RCC 7860 (cell line): ENCODE results near the gene YPEL2.
"Not testable (repeated sequence)": the region's sequence is repeated elsewhere in the genome, so short reads cannot be mapped to it uniquely, and the experiment has no call there.

ENCODE experiments used
- DNase-seq: peaks from one replicate; pipeline ENCODE4 v3.0.0-alpha.2; 2015; ENCODE audit warnings: low spot score
- FAIRE-seq: peaks from 2 replicates; lab custom pipeline; 2012; peaks lifted over from hg19 to GRCh38; lab: Jason Lieb, UNC

Gene YPEL2

GRCh38 chr17:59331129-59331928, at the start of gene YPEL2:
YPEL2 (plus strand) TSS chr17:59331655; CDS start chr17:59353410, 21,755 bp downstream.
- DNase-seq (peak; percentile 65), FAIRE-seq (no peak)

GRCh38 chr17:59284317-59284716, 47.1 kb upstream of the YPEL2 start:
- DNase-seq: no peak
- no peak for FAIRE-seq

- DNase-seq: no peak
- FAIRE-seq: no peak
Observed at GRCh38 chr17:59287452-59287851, 44.0 kb upstream of the YPEL2 start.

- DNase-seq (no peak), FAIRE-seq (no peak)
Observed at GRCh38 chr17:59287891-59288290, 43.6 kb upstream of the YPEL2 start.

- FAIRE-seq (no peak), DNase-seq (no peak)
Observed at GRCh38 chr17:59289981-59290301, 41.5 kb upstream of the YPEL2 start.

GRCh38 chr17:59290302-59290998, 41.0 kb upstream of the YPEL2 start:
- DNase-seq, FAIRE-seq: not testable (repeated sequence)

GRCh38 chr17:59292174-59292523, 39.3 kb upstream of the YPEL2 start:
- FAIRE-seq (no peak), DNase-seq (no peak)

GRCh38 chr17:59296190-59296589, 35.3 kb upstream of the YPEL2 start:
- DNase-seq: no peak
- FAIRE-seq: no peak

- no peak for FAIRE-seq
Observed at GRCh38 chr17:59298521-59298920, 32.9 kb upstream of the YPEL2 start.

GRCh38 chr17:59299400-59300092, 31.9 kb upstream of the YPEL2 start:
- DNase-seq (no peak), FAIRE-seq (no peak)

More at GRCh38 chr17:59298521-59298920, 32.9 kb upstream of the YPEL2 start:
- no peak for DNase-seq

GRCh38 chr17:59300941-59301340, 30.5 kb upstream of the YPEL2 start:
- FAIRE-seq (no peak), DNase-seq (no peak)

- FAIRE-seq: no peak
- no peak for DNase-seq
Observed at GRCh38 chr17:59304811-59305210, 26.6 kb upstream of the YPEL2 start.

- no peak for FAIRE-seq
Observed at GRCh38 chr17:59310263-59310920, 21.1 kb upstream of the YPEL2 start.

GRCh38 chr17:59311051-59311468, 20.4 kb upstream of the YPEL2 start:
- DNase-seq: peak; percentile 56
- peak; percentile 61 for FAIRE-seq

More at GRCh38 chr17:59310263-59310920, 21.1 kb upstream of the YPEL2 start:
- no peak for DNase-seq

- not testable (repeated sequence) for FAIRE-seq, DNase-seq
Observed at GRCh38 chr17:59311521-59311920, 19.9 kb upstream of the YPEL2 start.

- FAIRE-seq: no peak
- no peak for DNase-seq
Observed at GRCh38 chr17:59315866-59316265, 15.6 kb upstream of the YPEL2 start.

GRCh38 chr17:59327121-59327980, 4.1 kb upstream of the YPEL2 start:
- DNase-seq (no peak), FAIRE-seq (no peak)

- FAIRE-seq (no peak), DNase-seq (no peak)
Observed at GRCh38 chr17:59327981-59328290, 3.5 kb upstream of the YPEL2 start.

- DNase-seq (no peak), FAIRE-seq (no peak)
Observed at GRCh38 chr17:59328601-59329000, 2.9 kb upstream of the YPEL2 start.
